Gastroesophageal sphincter (tissue), 3 donors: Measurements from ENCODE around the gene PRODH.
"Not testable (repeated sequence)": the region's sequence is repeated elsewhere in the genome, so short reads cannot be mapped to it uniquely, and the experiment has no call there.

ENCODE experiments used
- CTCF ChIP-seq, 4 experiments: fragments of 200-600 bp in 2 of 4; fragments of 450-650 bp in 2 of 4; sonication (generic) in 1 of 4; IDR thresholded peaks; one replicate each; pipeline ENCODE4 v1.5.1; 2017 to 2019; ENCODE audit warnings: antibody characterized with exemption in 4 of 4, mild to moderate bottlenecking in 2 of 4, moderate library complexity in 2 of 4
- POLR2A ChIP-seq, 2 donors: fragments of 450-650 bp; IDR thresholded peaks; one replicate each; pipeline ENCODE4 v1.6.1; 2017; ENCODE audit warnings: antibody characterized with exemption in 2 of 2, mild to moderate bottlenecking in 2 of 2, moderate library complexity in 1 of 2
- POLR2AphosphoS5 ChIP-seq: sonication (generic); formaldehyde crosslinking; IDR thresholded peaks from one replicate; pipeline ENCODE4 v1.6.1; 2017; ENCODE audit warnings: antibody characterized with exemption

GRCh38 chr22:18912264-18912946 is 23.7 kb downstream of the PRODH start:
- TF ChIP-seq CTCF (IDR thresholded peaks at IDR 0.05); POLR2A (IDR thresholded peaks at IDR 0.05); POLR2AphosphoS5: not testable (repeated sequence)
